ENCODE measurements around the gene PLXNA2. TPM values are rescaled to one million over a fixed set of nuclear protein-coding genes. Genes with fewer than 3 reads are reported as not detected.

The PLXNA2 gene
- total RNA-seq, 4 donors from 2014 or later = 17.2 to 29.7 (median 24.6) TPM

DNA sequence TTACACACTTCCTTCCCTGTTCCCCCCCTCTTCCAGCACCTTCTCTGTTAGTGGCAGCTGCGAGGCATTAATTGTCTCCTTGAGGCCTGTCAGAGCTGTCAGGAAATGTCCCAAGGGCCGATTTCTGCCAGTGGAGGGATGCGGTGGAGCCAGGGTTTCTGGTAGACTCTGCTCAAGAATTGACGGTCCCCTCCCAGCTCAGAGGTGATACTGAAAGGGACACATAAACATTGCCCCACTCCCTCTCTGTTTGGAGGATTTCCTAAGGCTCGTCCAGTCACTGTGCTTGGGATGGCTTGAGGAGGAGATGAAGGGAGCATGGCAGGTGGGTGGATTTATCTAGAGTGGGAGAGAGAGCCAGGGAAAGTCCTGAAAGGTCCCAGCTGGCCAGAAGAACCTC is 271.8 kb downstream of the PLXNA2 start:
- TF ChIP-seq POLR2A (IDR thresholded peaks at IDR 0.05) (no peak), EP300 (IDR thresholded peaks at IDR 0.05) (no peak)
- TF ChIP-seq, protein P1, sequence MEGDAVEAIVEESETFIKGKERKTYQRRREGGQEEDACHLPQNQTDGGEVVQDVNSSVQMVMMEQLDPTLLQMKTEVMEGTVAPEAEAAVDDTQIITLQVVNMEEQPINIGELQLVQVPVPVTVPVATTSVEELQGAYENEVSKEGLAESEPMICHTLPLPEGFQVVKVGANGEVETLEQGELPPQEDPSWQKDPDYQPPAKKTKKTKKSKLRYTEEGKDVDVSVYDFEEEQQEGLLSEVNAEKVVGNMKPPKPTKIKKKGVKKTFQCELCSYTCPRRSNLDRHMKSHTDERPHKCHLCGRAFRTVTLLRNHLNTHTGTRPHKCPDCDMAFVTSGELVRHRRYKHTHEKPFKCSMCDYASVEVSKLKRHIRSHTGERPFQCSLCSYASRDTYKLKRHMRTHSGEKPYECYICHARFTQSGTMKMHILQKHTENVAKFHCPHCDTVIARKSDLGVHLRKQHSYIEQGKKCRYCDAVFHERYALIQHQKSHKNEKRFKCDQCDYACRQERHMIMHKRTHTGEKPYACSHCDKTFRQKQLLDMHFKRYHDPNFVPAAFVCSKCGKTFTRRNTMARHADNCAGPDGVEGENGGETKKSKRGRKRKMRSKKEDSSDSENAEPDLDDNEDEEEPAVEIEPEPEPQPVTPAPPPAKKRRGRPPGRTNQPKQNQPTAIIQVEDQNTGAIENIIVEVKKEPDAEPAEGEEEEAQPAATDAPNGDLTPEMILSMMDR (IDR thresholded peaks at IDR 0.05) = no peak
- Histone ChIP-seq H3K4me1 (no peaks in the 10 kb centered on the region), H3K27me3 (no peaks in the 10 kb centered on the region), H3K27ac (no peak overlapping the region), H3K4me3 (no peak overlapping the region), H3K36me3 (no peaks in the 10 kb centered on the region), H3K9me3 (no peaks in the 10 kb centered on the region)
- WGBS, 2 donors = 61 to 65% methylated on average over 5 of the region's 5 CpGs
- DNase-seq (ENCODE audit: low spot score in 2 of 2) = no peak

Small RNA genes within 50 kb of the gene (small RNA-seq; reads per million reads assigned to genes)
- not detected for gene AL606753.1
